SK-N-SH (cell line): ENCODE measurements around the gene BMP2K. TPM values are rescaled to one million over a fixed set of nuclear protein-coding genes. Genes with fewer than 3 reads are reported as not detected.

Experiments
- CTCF ChIA-PET: fragments of 300-600, 350-600 bp; formaldehyde crosslinking; extraction: SDS; loops from one replicate; lab custom pipeline; 2021; lab: Yijun Ruan, JAX
- POLR2A ChIA-PET: fragments of 350-600 bp; sonication (Branson Sonifier 250); formaldehyde crosslinking; extraction: SDS; loops from one replicate; lab custom pipeline; 2020; ENCODE audit warnings: antibody characterized with exemption, inconsistent platforms; lab: Yijun Ruan, JAX
- DNase-seq: peaks from one replicate; pipeline ENCODE4 v3.0.0; 2012
- H2AFZ ChIP-seq: fragments of 200-600 bp; sonication (generic); 2 replicates; pipeline ENCODE4 v1.8.1; 2016; ENCODE audit warnings: antibody characterized with exemption, mild to moderate bottlenecking, low read depth
- H3F3A ChIP-seq: fragments of 200-600 bp; sonication (generic); replicated peaks from 2 replicates; pipeline ENCODE3; 2016; ENCODE audit warnings: antibody characterized with exemption, mild to moderate bottlenecking; ENCODE audit not compliant: insufficient read depth
- H3K27ac ChIP-seq, 2 experiments: fragments of 200-500 bp in 1 of 2; fragments of 200-600 bp in 1 of 2; sonication (Bioruptor generic) in 1 of 2; sonication (generic), shearing (Covaris generic) in 1 of 2; 2 replicates each; pipeline versions ENCODE4 v1.5.1 to v1.6.1; 2014 to 2016; ENCODE audit warnings: low read depth in 2 of 2, inconsistent platforms in 1 of 2, low read length in 1 of 2, mild to moderate bottlenecking in 1 of 2, mixed read lengths in 1 of 2
- H3K27me3 ChIP-seq: fragments of 200-600 bp; sonication (generic), shearing (Covaris generic); 2 replicates; pipeline ENCODE4 v1.6.1; 2016; ENCODE audit warnings: mixed run types; ENCODE audit not compliant: insufficient read depth
- H3K36me3 ChIP-seq, 2 experiments: fragments of 200-500 bp in 1 of 2; fragments of 200-600 bp in 1 of 2; sonication (Bioruptor generic) in 1 of 2; sonication (generic) in 1 of 2; replicated peaks in 1 of 2; 2 replicates each; pipeline versions ENCODE3 to v1.5.1; 2014 to 2016; ENCODE audit warnings: low read length in 1 of 2, mild to moderate bottlenecking in 1 of 2; ENCODE audit not compliant: insufficient read depth in 2 of 2, control insufficient read depth in 1 of 2
- H3K4me1 ChIP-seq, 2 experiments: fragments of 200-500 bp in 1 of 2; fragments of 200-600 bp in 1 of 2; sonication (Bioruptor generic) in 1 of 2; sonication (generic), shearing (Covaris generic) in 1 of 2; 2 replicates each; pipeline versions ENCODE4 v1.5.1 to v1.6.1; 2014 to 2016; ENCODE audit warnings: low read depth in 1 of 2, low read length in 1 of 2, mixed run types in 1 of 2; ENCODE audit not compliant: insufficient read depth in 2 of 2, control insufficient read depth in 1 of 2
- H3K4me2 ChIP-seq: fragments of 200-600 bp; sonication (generic), shearing (Covaris generic); 2 replicates; pipeline ENCODE4 v1.6.1; 2017; ENCODE audit warnings: mixed run types
- H3K4me3 ChIP-seq, 2 experiments: fragments of 200-500 bp in 1 of 2; fragments of 200-600 bp in 1 of 2; sonication (Bioruptor generic) in 1 of 2; sonication (generic), shearing (Covaris generic) in 1 of 2; 2 replicates each; pipeline versions ENCODE4 v1.5.1 to v1.8.1; 2014 to 2016; ENCODE audit warnings: low read depth in 2 of 2, inconsistent platforms in 1 of 2, low read length in 1 of 2, mild to moderate bottlenecking in 1 of 2, mixed read lengths in 1 of 2, moderate library complexity in 1 of 2
- H3K79me2 ChIP-seq: fragments of 200-600 bp; sonication (generic); 2 replicates; pipeline ENCODE4 v1.8.1; 2017; ENCODE audit warnings: mild to moderate bottlenecking; ENCODE audit not compliant: insufficient read depth
- H3K9ac ChIP-seq: fragments of 200-600 bp; sonication (generic); 2 replicates; pipeline ENCODE4 v1.6.1; 2017; ENCODE audit warnings: mixed run types
- H3K9me2 ChIP-seq: fragments of 200-600 bp; sonication (generic); 2 replicates; pipeline ENCODE4 v1.6.1; 2017; ENCODE audit warnings: mixed run types
- H3K9me3 ChIP-seq: fragments of 200-600 bp; sonication (generic); 2 replicates; pipeline ENCODE4 v1.6.1; 2017; ENCODE audit warnings: mixed run types, mild to moderate bottlenecking, moderate library complexity
- H4K20me1 ChIP-seq: fragments of 200-600 bp; sonication (generic); 2 replicates; pipeline ENCODE4 v1.6.1; 2017; ENCODE audit warnings: mild to moderate bottlenecking, mixed run types; ENCODE audit not compliant: insufficient read depth
- CHD2 ChIP-seq: fragments of 150-350 bp; IDR thresholded peaks from 2 replicates; pipeline ENCODE4 v1.6.1; 2018; ENCODE audit warnings: low read length; ENCODE audit not compliant: partially characterized antibody
- EP300 ChIP-seq, 2 experiments: IDR thresholded peaks; 2 replicates each; pipeline versions ENCODE4 v1.4.0 to v1.6.1; 2012; ENCODE audit warnings: borderline replicate concordance in 1 of 2, low read depth in 1 of 2, low read length in 1 of 2
- FOXJ3 ChIP-seq: sonication (generic); formaldehyde crosslinking; IDR thresholded peaks from 2 replicates; pipeline ENCODE4 v1.5.1; 2020; ENCODE audit warnings: mild to moderate bottlenecking, missing genetic modification reagents
- FOXM1 ChIP-seq: IDR thresholded peaks from 2 replicates; pipeline ENCODE4 v1.4.0; 2012; ENCODE audit warnings: low read depth, mild to moderate bottlenecking
- GABPA ChIP-seq: IDR thresholded peaks from 2 replicates; pipeline ENCODE4 v1.4.0; 2012; ENCODE audit warnings: low read depth, mild to moderate bottlenecking
- IRF3 ChIP-seq: fragments of 150-350 bp; IDR thresholded peaks from 2 replicates; pipeline ENCODE4 v1.6.1; 2016; ENCODE audit warnings: mild to moderate bottlenecking, low read depth, low read length
- JUND ChIP-seq: IDR thresholded peaks from 2 replicates; pipeline ENCODE4 v1.4.0; 2012
- MAX ChIP-seq: IDR thresholded peaks from 2 replicates; pipeline ENCODE4 v1.4.0; 2012; ENCODE audit warnings: low read depth
- MEF2A ChIP-seq: IDR thresholded peaks from 2 replicates; pipeline ENCODE4 v1.4.0; 2012; ENCODE audit warnings: low read depth, borderline replicate concordance
- NFIC ChIP-seq: IDR thresholded peaks from 2 replicates; pipeline ENCODE4 v1.4.0; 2012; ENCODE audit warnings: borderline replicate concordance
- NRF1 ChIP-seq: IDR thresholded peaks from 2 replicates; pipeline ENCODE4 v1.6.1; 2012; ENCODE audit warnings: low read depth, mild to moderate bottlenecking, low read length
- PBX3 ChIP-seq: IDR thresholded peaks from 2 replicates; pipeline ENCODE4; 2012
- RAD21 ChIP-seq: IDR thresholded peaks from 2 replicates; pipeline ENCODE4 v1.6.1; 2012; ENCODE audit warnings: mild to moderate bottlenecking, low read length
- REST ChIP-seq: IDR thresholded peaks from 2 replicates; pipeline ENCODE4 v1.6.1; 2012; ENCODE audit warnings: mild to moderate bottlenecking, low read depth, low read length, moderate library complexity
- RFX5 ChIP-seq: IDR thresholded peaks from 2 replicates; pipeline ENCODE4 v1.6.1; 2012; ENCODE audit warnings: mild to moderate bottlenecking, improper control_type of control experiment, low read length
- SIN3A ChIP-seq: IDR thresholded peaks from 2 replicates; pipeline ENCODE4 v1.6.1; 2012; ENCODE audit warnings: low read depth, mild to moderate bottlenecking, low read length, moderate library complexity, borderline replicate concordance
- SMC3 ChIP-seq: IDR thresholded peaks from 2 replicates; pipeline ENCODE4 v1.6.1; 2012; ENCODE audit warnings: low read depth, low read length, improper control_type of control experiment
- TCF12 ChIP-seq: IDR thresholded peaks from 2 replicates; pipeline ENCODE4 v1.4.0; 2012
- TEAD4 ChIP-seq: IDR thresholded peaks from 2 replicates; pipeline ENCODE4 v1.4.0; 2012; ENCODE audit warnings: mild to moderate bottlenecking, borderline replicate concordance; ENCODE audit not compliant: insufficient read depth
- USF2 ChIP-seq: fragments of 150-350 bp; IDR thresholded peaks from 2 replicates; pipeline ENCODE4 v1.6.1; 2017; ENCODE audit warnings: antibody characterized with exemption, low read length, low read depth, borderline replicate concordance
- YY1 ChIP-seq: IDR thresholded peaks from 2 replicates; pipeline ENCODE4 v1.4.0; 2012; ENCODE audit warnings: low read depth, mild to moderate bottlenecking
- WGBS: methylation state at CpG from one replicate; pipeline ENCODE4 v1.1.6; 2017; ENCODE audit warnings: low lambda C conversion rate; 5-methylcytosine and 5-hydroxymethylcytosine counted together
- polyA plus RNA-seq, 3 experiments: library from polyadenylated mRNA; depleted of rRNA; stranded (reverse); fragments of >200 nt; gene quantifications; 2 replicates each; pipeline ENCODE4 v1.2.3, GENCODE V29; 2012

BMP2K gene
- polyA plus RNA-seq, 1 of the 3 experiments (the other 2 are of a cell fraction): 7.2 TPM

- Histone ChIP-seq H3K27me3 (no peaks in the 10 kb centered on the region), H4K20me1 (no peaks in the 10 kb centered on the region), H2AFZ (no peak overlapping the region), H3K9ac (no peak overlapping the region), H3F3A (no peaks in the 10 kb centered on the region), H3K36me3 (no peaks in the 10 kb centered on the region), H3K27ac (no peak overlapping the region), H3K4me2 (no peak overlapping the region), H3K79me2 (peaks cover 78% of the 10 kb centered on the region), H3K9me2 (no peaks in the 10 kb centered on the region), H3K4me3 (no peak overlapping the region), H3K9me3 (no peaks in the 10 kb centered on the region), H3K4me1 (no peaks in the 10 kb centered on the region)
- POLR2A ChIA-PET: no interaction called here
- DNase-seq: no peak
- TF ChIP-seq IRF3 (no peak), RFX5 (no peak), MEF2A (no peak), EP300 (IDR thresholded peaks at IDR 0.05; ENCODE audit: borderline replicate concordance in 1 of 2, low read depth in 1 of 2, low read length in 1 of 2) (no peak), REST (no peak), RAD21 (no peak), GABPA (no peak), FOXJ3 (CRISPR knock-in tag) (no peak), SMC3 (no peak), PBX3 (no peak), JUND (no peak), SIN3A (no peak), CHD2 (no peak)
- CTCF ChIA-PET: interaction anchor here (1.3 kb wide), 1 partner anchor 15 kb away, joined by 3 read pairs; no protein-coding TSS in a partner anchor
Observed at GRCh38 chr4:78800965-78801364, 24.8 kb downstream of the BMP2K start.

- Histone ChIP-seq H3K27me3 (no peaks in the 10 kb centered on the region), H3K4me1 (no peaks in the 10 kb centered on the region), H3K4me3 (no peak overlapping the region), H3K9me2 (no peaks in the 10 kb centered on the region), H3F3A (no peaks in the 10 kb centered on the region), H3K36me3 (peaks cover 0 to 16% of the 10 kb centered on the region in 2 experiments), H3K79me2 (peaks cover 93% of the 10 kb centered on the region), H2AFZ (no peak overlapping the region), H4K20me1 (no peaks in the 10 kb centered on the region), H3K9ac (no peak overlapping the region), H3K9me3 (no peaks in the 10 kb centered on the region), H3K4me2 (no peak overlapping the region), H3K27ac (no peak overlapping the region)
- ChIA-PET POLR2A (no interaction called here), CTCF (no interaction called here)
- 91% methylated on average over 1 of the region's 1 CpG for WGBS
- no peak for DNase-seq
- TF ChIP-seq NFIC (no peak), MAX (no peak), TCF12 (no peak), SIN3A (no peak), YY1 (no peak), SMC3 (no peak), FOXM1 (no peak), TEAD4 (no peak), RAD21 (no peak), NRF1 (no peak), USF2 (no peak), IRF3 (no peak)
Observed at GRCh38 chr4:78803983-78804382, 27.8 kb downstream of the BMP2K start.
